GM19328 (cell line): ENCODE measurements around the gene HAND2.

ENCODE experiments used
- ATAC-seq: cut with Tn5 transposase; IDR thresholded peaks from one replicate; pipeline ENCODE4 v1.9.1; 2021; ENCODE audit warnings: mild to moderate bottlenecking, moderate library complexity; ENCODE audit not compliant: unreplicated experiment

The HAND2 gene

DNA sequence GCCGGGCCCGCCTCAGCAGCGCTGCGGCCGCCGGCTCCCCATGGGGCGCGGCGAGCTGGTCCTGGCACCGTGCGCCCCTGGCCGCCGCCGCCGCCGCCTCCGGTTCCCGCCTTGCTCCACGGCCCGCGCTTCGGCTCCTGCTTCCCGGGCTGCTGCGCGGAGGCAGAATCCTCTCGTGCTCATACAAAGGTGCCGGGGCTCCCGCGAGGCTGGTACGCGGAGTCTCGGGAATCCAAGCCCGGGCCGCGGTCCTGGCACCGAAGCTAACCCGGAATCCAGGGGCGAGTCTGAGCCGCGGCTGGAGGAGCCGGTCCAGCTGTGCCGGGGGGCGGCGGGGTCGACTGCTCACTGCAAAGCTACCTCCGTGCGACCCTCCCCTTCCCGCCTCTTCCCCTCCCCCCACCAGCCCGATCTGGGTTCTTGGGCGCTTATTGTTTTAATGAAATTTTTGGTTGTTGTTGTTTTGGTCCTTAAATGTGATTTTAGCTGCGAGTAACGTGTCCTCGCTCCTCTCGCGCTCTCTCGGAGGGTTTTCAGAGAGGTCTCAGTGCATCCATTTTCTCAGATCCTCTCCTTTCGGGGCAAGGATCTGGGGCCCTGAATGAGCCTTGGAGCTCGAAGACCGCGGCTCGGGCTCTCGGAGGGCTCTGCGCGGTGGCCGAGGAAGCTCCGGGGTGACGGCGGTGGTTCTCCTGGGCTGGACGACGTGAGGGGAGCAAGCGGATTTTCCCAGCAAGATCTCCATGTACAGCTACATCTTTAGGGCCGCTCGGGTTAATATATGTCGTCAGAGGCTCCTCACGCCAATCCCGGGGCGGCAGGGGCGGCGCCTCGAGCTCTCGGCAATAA, at the start of gene HAND2:
Gene HAND2, minus strand, starts transcription at position 753 of the 849 bp plus-strand sequence. CDS start 940 bp downstream, outside the sequence.
- no peak for ATAC-seq

DNA sequence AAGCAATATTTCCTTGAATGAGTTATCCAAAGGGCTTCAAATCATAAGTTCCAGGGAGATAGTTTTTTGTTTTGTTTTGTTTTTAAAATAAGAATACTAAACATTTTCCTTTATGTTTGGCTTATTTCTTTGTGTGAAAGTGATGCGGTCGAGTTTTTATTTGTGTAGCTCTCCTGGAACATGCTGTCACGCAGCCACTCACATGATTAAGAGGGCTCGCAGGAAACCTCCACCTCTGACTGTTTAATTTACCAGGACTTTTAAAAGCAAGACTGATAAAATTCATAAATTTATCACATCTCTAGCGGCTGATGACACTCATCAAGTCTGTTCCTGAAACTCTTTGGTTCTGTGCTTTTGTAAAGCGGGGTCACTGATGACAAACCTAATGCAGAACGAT, 48.9 kb upstream of the HAND2 start:
- no peak for ATAC-seq

DNA sequence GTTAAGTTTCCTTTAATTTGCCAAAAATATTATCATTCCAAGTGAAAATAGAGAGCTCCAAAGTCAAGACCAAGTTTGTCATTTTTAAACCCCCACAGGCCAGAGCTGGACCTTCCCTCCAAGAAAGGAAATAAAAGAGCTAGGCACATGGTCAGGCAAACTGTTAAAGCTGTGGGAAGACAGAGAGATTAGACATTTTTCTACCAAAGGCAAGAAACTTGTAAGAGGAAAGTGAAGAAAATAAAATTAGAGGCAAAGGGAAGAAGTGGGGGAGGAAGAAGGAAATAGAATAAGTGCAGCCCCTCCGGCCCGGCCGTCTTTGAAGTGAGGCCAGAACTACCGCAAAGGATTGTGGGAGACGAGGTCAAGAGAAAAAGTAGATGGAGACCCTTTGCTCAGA, 47.9 kb upstream of the HAND2 start:
- no peak for ATAC-seq

DNA sequence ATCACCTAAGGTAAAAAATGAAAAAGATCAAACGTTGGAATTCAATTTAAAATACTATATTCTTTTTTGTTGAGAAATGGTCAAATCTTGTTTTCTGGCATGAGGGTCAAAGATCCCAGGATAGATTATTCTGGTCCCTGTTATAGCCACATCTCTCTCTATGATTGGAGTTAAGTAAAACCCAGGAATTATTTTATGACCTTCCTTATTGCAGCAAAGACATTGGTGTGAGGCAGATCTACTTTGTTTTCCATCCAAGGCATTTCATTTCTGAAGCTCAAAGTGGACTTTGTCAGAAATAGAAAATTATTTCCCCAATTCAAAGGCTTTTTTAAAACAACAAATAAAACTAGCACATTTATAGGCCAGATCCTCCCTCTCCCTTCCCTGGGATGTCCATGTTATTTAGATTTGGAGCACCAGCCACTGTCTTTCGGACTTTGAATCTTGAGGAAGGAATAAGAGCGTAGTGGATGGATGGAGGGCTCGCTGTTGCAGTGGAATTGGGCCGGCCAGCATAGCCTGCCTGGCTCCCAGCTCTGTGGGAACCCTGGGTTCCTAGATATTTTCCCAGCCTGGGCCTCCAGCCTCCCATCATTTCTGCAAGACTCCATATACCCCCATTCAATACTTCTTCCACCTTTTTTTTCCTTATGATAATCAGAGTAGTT, 45.6 kb upstream of the HAND2 start:
- ATAC-seq = no peak

DNA sequence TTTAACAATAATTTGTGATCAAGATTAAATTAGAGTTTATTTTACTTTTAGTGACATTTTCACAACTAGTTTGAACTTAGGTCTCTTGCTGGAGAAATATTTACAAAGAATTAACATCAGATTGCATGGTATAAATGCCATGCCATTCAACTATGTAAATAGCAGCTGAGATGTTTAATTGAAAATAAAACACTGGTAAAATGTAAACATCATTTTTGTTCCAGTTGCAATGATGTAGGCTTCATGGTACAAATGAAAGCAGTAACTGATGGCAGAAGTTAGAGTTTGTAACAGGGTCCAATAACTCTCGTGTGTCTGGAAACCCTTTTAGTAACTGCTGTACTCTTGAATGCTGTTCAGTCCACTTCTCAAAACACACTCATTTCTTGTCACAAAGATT, 43.7 kb upstream of the HAND2 start:
- no peak for ATAC-seq

DNA sequence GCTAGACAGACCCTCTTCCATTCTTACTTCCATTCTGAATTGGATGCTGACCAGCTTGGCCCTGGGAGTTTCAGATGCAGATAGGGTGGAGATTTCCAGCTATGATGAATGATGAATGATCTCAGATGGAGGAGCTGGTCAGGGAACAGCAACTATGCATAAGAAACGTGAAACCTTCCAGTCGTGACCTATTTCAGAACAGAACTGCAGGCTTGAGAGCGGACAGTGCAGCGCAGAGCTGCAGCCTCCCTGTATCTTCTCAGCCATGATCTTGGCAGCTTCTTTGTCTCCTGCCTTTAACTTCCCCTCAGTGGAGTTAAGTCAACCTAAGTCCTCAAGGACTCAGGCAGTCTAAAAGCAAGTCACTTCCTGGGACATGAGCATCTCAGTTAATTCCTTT, 43.3 kb upstream of the HAND2 start:
- ATAC-seq = no peak

DNA sequence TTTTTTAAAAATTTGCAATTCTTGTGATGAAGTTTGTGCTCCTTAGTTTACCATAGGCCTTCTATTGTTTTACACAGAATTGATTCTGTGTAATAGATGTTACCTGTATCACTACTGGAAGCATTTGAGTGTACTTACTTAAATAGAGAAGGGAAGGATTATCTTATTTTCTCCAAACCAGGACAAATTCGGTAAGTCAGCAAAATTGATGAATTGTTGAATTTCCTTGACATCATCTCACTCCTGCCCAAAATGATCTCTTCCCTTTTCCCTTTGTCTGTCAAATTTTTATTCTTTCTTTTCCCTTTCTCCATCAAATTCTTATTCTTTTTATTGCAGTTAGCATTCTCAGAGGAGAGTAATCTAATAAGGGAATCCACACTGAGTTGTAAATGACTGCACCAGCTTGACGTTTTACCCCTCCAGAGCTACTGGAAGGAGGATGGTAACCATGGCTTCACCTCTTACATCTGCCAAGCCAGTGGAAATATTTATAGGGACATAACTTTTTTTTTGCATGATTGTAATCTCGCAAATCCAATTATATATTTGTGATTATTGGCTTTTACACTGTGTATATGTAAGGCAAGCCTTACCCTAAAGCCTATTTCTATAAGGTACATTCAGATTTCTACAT, 42.6 kb upstream of the HAND2 start:
- ATAC-seq = no peak

DNA sequence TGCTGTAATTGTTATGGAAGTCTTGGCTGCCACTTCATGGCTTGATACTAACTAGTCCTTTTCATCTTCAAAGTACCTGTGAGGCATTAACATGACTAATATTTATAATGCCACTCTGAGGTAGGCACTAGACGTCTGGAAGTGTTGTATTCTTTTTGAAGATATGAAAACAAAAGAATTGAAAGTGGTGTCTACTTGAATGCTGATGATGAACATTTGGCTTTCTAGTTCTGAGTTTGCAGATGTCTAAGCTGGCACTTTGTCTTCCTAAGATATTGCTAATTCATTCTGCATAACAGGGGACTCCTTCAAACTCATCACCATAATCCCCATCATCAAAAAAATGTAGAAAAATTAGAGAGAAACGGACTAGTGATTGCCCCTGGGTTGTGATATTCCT, 41.6 kb upstream of the HAND2 start:
- ATAC-seq = no peak

DNA sequence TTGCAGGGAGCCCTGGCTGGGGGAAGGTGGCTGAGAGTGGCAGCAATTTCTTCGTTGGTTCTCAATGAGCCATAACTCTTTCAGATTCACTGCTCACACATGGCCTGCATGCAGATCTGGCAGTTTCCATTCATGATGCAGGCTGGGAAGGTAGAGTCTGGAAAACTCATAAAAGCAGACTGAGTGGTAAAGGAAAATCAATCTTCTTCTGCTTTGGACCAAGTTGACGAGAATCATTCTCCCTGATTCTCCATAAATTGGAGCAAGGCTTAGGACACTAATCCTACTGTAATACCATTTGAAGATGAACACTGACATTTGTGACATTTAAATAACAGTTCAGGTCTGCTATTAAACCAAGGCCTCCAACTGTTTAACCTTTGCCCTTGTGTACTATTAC, 35.3 kb upstream of the HAND2 start:
- ATAC-seq = no peak

DNA sequence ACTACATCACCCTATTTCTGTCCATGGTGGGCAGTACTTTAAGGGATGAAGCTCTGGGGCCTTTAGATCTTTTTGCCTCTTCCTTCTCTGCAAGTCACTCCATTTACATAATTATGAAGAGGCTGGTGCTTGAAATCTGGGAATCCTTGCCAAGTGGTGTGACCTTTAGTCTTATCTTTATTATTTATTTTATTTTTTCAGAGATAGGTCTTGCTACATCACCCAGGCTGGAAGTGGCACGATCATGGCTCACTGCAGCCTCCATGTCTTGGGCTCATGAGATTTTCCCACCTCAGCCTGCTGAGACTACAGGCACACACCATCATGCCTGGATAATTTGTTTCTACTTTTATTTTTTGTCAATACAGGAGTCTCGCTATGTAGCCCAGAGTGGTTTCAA, 34.4 kb upstream of the HAND2 start:
- ATAC-seq = no peak

DNA sequence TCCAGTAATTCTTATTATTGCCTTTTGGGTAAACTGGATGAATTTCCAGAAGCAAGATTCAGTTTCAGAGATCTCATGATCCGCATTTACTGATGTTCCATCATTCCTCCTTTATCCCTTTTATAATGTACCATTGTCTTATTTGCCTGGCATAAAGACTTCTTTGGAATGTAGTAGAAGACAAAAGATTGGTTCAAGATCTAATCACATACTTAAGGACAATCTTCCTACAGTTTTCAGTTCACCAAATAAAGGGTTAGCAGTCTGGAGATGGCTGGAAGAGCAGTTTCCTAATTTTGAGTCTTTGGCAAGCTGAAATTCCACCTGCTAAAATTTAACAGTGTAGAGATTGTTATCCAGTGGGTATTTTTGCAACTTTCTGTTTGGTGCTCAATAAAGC, 30.9 kb upstream of the HAND2 start:
- no peak for ATAC-seq

DNA sequence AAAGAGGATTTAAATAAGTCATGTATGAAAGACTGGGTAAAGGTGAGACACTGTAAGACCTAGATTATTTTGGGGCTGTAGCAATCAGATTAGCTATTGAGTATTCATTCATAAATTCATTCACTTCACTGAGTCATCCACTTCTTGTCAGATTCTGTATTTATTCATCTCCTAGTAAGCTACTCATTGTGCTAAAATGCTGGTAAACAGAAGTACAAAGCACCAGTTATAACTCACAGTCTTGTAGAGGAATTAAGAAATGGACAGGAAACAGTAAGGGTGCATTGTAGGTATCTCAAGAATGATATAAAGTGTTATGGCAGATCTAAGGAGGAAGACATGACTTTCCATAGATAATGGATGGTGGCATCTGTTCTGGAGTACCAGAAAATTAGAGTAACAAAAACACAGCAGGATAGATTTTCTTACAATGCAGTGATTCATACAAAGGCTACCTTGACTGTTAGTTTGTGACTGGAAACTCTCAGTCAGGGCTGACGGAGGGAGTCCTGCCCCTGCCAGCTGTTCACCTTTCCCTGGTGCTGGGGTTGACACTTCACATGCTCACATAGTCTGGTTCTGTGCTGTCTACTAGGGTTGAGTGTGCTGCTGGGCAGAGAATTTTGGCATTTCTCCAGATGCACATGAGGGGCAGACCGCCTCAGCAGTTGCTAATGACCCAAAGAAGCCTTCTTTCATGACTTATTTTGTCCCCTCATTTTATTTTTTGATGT, 26.5 kb upstream of the HAND2 start:
- ATAC-seq = no peak

DNA sequence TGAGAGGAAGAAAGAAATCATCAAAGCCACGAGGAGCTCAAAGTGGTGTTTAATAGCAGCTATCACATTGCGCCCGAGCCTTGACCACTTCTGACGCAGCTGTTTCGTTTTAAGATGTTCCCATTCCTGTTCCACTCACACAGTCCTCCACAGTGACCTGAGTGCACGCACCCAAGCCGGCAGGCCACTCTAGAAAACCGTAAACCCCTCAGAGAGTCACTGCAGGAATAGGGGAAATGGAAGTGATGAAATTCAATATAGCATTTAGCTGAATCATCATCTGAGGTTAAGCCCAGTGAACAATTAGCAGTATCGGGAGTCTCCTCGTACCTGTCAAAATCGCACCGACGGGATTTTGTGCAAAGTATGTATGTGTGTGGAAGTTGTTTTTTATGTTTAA, 17.9 kb upstream of the HAND2 start:
- no peak for ATAC-seq

DNA sequence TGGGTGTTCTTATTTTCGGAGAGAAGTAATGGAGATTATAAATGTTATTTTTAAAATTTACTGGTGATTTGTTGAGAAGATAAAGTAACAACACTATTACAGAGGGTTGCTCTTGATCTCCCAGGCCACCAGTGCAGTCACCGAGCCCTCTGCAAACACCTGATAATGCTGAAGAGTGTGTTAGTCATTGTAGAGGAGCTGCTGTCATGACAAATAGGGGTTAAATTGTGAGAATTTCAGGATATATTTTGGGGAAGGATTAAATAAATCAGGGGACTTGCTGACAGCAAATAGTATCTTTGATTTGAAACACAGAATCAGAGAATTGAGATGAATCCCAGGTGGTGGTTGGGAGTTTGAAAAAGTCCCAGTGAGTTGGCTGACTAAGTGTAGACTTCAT, 16.7 kb upstream of the HAND2 start:
- ATAC-seq = no peak

DNA sequence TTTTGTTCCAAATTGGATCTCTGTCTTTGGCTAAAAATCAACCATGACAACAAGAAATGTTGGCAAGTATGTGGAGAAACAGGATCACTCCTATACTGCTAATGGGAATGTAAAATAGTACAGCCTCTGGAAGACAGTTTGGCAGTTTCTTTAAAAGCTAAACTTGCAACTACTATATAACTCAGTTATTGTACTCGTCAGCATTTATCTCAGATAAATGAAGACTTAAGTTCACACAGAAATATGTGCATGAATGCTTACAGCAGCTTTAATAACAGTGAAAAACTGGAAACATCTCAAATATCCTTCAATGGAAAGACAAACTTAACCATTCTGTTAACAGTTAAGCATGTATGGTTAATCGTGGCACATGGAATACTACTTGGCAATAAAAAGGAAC, 15.4 kb upstream of the HAND2 start:
- no peak for ATAC-seq

DNA sequence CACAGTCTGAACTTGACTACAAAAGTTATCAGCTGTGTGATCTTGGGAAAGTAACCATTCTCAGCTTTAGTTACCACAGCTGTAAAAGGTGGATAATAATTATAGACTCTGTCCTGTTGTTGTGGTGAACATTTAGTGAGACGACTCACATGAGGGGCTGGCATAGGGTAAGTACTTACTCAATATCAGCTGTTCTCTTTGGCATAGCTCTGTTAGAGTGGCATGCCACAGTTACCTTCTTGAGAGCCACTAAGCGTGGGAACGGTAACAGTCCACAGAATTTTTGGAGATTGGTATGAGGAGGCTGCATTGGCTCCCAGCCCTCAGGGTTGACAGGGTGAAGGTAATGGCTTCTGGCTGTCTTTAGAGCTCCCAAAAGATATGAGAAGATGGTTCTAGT, 13.2 kb upstream of the HAND2 start:
- ATAC-seq = no peak

DNA sequence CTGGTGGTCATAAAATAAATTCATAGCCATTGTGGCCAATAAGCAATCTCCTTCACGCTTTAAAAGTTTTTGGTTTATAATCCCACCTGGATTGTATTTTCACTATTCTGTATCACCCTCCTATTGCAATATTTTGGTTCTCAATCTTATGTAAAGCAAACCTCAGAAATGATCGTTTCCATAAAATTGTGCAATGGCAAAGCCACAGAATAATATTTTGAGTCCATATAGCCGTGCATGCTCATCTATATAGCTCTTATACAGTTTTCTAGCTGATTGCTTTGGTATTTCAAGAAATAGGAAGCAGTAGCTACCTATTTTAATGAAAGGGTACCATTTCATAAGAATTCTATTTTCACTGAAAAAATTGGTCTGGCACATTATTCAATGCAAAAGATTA, 10.0 kb upstream of the HAND2 start:
- no peak for ATAC-seq

DNA sequence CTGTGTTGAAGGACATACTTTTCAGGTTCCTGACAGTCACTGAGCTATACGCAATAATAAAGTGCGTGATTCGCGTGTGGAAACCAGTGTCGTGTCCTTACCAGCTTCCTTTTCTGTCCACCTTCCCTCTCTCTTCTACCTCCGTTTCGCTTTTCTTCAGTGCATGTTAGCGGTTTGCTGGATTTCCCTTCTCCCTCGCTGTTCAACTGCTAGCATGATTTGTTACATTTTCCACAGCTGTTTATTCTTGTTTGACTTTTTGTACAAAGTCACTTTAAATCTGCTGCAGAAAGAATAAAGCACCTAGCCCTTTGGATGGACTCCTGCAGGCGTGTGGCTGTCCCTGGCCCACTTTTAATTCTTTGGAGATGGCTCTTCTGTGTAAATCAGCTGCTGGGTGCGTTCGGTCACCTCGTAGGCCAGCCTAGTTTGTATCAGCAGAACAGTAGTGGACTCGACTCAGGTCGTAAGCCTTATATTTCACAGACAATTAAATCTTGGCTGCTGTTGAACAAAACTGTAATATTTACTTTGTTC, 8.9 kb upstream of the HAND2 start:
- ATAC-seq = no peak

DNA sequence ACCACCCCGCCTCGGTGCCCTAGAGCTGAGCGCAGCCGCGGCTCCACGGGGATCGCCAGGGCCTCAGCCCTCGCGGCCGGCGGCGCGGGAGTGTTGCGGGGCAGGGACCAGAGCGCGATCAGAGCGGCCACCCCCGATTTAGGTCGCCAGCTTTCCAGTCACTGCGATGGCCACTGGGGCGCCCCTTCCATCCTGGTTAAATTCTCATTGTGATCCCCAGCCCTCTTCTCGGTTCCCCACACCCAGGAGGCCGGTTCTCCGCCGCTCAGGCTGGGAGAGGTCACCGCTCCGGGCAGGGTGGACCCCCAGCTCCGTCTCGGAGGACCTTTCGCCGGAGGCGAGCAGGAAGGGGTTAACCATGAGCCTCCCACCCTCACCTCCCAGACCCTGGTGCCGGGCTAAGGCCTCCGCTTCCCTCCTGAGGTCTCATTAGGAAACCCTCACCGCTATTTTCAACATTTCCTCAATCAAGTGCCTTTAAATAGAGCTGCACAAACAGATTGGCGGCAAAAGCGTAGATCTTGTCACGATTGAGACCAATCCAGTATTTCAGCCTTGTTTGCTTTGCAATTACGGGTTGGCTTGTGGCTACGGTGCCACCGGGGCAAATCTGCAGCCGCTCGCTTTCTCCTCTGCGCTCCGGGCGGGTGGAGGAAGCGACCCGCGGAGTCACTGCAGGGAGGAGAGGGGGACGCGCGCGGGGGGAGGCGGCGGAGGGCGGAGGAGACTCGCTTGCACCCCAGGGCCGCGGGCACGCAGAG, 8.3 kb upstream of the HAND2 start:
- ATAC-seq = no peak

DNA sequence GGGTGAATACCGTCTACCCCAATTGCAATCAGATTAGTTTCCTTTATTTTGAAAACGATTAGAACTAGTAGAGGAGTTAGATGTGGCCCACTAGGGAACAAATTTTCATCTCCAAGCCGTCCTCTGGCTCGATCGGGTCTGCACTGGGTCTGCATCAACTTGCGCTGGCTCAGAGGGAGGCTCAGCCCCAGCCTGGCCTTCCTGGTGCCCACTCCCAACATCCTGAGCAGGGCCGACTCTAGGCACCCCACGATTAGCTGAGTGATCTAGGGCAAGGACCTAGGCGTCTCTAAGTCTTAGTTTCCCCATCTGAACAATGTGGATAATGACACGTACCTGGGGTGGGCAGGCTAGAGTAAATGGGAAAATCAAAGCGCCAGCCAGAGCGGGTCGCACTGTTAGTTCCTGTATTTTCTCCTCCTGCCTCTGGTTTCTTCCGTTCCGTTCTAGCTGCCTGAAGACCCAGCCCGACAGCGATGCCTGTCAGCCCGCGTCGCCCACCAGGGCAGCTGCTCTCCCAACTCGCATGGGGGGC, 7.7 kb upstream of the HAND2 start:
- ATAC-seq = no peak
